Stimulated activated CD8-positive, alpha-beta memory T cell treated with anti-CD3 and anti-CD28 coated beads, Interleukin-2, amount 100 ng/mL, for 1 hour (primary cell): ENCODE measurements around the gene E2F1.

Source experiments
- DNase-seq, 2 donors: peaks; one replicate each; pipeline ENCODE4 v3.0.0-alpha.2; 2020; ENCODE audit warnings: low read depth in 2 of 2

E2F1 gene, protein sequence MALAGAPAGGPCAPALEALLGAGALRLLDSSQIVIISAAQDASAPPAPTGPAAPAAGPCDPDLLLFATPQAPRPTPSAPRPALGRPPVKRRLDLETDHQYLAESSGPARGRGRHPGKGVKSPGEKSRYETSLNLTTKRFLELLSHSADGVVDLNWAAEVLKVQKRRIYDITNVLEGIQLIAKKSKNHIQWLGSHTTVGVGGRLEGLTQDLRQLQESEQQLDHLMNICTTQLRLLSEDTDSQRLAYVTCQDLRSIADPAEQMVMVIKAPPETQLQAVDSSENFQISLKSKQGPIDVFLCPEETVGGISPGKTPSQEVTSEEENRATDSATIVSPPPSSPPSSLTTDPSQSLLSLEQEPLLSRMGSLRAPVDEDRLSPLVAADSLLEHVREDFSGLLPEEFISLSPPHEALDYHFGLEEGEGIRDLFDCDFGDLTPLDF

GRCh38 chr20:33686100-33686983, at the start of gene E2F1:
E2F1 (minus strand) TSS chr20:33686385; CDS start chr20:33686264, 121 bp downstream.
- DNase-seq: peak; percentile 88 to 89

- no peak for DNase-seq
Measured at GRCh38 chr20:33733654-33734576, 47.7 kb upstream of the E2F1 start.

DNA sequence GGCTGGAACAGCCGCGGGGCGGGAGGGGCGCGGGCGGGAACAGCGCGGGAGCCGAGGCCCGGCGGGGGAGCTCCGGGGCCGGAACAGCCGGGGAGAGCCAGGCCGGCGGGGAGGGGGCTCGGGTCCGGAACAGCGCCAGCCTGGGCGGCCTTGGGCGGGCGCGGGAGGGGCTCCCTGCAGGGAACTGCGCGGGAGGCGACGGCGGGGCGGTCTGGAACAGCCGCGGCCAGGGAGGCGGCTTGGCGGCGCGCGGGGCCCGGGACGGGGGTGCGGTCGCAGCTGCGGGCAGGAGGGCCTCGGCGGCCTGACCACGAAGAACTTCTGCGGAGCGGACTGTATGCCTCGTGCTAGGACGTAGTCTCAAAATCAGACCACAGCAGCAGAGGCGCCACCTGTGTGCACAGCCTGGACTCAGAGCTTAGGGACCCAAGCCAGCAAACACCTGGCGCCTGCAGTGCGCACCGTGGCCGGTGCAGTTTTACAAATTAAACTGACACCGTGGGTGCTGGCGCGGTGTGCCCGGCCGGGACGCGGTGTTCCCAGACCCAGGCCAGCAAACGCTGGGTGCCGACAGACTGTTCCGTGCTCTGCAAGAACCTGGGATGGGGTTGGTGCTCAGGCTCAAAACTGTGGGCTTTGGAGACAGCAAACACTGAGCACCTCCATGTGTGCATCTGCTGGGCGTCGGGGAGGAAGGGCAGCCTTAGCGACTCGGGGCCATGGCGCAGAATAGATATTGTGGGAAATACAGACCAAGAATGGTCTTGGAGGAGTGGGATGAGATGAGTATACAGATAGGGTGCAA, 46.2 kb upstream of the E2F1 start:
- DNase-seq: peak; percentile 72

DNA sequence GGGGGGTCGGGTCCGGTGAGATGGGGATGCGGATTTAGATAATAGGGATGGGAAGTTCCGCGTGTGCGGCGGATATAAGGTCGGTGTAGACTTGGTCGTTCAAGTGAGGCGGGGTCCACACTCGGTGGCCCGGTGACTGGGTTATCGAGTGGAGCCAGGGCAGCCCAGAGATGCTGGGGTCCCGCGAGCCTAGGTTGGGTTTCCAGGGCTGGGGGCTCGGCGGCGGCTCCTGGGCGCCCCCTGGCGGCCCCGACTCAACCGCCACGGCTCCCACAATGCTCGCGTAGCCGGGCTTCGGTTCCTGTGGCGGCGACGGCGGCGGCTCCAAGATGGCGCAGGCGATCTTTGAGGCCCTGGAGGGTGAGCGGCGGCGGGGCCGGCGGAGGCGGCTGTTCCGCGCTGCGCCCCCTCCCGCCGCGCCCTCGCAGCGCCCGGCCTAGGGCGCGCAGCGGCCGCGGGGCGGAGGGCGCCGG, 45.5 kb upstream of the E2F1 start, which contains the start of gene ZNF341:
Gene ZNF341 (plus strand): TSS at position 304 of the 473 bp plus-strand sequence. CDS start 26 bp downstream, at position 330.
- DNase-seq: peak; percentile 76 to 78

- no peak for DNase-seq
Measured at GRCh38 chr20:33730946-33731692, 44.9 kb upstream of the E2F1 start.

- no peak for DNase-seq
Measured at GRCh38 chr20:33729101-33729500, 42.9 kb upstream of the E2F1 start.

- DNase-seq: no peak
Measured at GRCh38 chr20:33728463-33728862, 42.3 kb upstream of the E2F1 start.

DNA sequence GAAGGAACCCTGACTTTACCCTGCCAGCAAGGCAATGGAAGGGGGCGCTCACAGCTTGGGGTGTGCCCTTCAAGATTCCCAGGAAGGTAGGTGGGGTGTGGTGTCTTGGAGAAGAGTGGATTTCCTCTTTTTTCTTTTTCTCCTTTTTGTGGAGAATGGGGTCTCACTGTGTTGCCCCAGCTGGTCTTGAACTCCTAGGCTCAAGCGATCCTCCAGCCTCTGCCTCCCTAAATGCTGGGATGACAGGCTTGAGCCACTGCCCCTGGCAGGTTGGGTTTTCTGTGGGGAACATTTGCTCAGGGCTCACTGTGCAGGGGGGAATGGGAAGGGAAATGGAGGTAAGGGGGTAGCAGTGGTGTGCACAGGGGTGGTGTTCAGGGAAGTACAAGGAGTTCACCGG, 41.6 kb upstream of the E2F1 start:
- no peak for DNase-seq

DNA sequence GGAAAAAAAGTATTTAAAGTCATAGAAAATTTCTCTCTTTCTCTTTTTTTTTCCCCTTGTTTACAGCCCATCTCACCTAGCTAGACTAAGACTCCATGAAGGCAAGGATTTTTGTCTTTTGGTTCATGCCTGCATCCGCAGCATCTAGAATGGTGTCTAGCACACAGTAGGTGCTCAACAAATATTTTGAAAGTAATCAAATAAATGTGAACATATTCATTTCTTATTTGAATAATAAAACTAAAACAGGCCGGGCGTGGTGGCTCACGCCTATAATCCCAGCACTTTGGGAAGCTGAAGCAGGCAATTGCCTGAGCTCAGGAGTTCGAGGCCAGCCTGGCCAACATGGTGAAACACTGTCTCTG, 40.9 kb upstream of the E2F1 start:
- no peak for DNase-seq

DNA sequence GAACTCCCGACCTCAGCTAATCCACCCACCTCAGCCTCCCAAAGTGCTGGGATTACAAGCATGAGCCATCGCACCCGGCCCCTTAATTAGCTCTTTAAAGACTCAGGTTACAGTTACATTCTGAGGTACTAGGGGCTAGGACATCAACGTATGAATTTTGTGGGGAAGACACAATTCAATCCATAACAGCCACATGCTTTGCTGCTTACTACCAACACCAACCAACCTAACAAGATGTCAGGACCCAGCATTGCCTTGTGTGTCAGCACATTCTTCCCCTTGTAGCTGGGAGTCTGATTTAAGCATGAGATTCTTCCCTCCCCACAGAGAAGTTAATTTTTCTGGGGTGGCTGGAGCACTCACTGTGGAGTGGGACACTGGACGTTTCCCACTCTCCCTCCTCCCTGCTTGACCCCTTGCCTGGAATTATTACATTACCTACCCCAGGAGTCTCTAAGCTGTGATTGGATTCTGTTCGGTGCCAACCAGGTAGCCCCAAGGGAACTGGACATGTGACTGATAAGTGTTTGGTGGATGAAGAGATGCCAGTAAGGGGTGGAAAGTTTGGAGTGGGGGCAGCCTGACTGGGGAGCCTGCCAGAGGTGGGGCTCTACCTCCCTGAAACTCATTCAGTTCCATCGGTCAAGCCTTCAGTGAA, 39.6 kb upstream of the E2F1 start:
- DNase-seq: no peak

GRCh38 chr20:33724439-33725094, 38.4 kb upstream of the E2F1 start:
- no peak for DNase-seq

GRCh38 chr20:33721391-33722140, 35.4 kb upstream of the E2F1 start:
- DNase-seq: no peak

GRCh38 chr20:33719989-33720709, 34.0 kb upstream of the E2F1 start, which contains the start of gene PXMP4:
PXMP4 (minus strand) TSS chr20:33720310; CDS start chr20:33720207, 103 bp downstream.
- peak; percentile 65 to 67 for DNase-seq

- no peak for DNase-seq
Measured at GRCh38 chr20:33719277-33719988, 33.2 kb upstream of the E2F1 start.

DNA sequence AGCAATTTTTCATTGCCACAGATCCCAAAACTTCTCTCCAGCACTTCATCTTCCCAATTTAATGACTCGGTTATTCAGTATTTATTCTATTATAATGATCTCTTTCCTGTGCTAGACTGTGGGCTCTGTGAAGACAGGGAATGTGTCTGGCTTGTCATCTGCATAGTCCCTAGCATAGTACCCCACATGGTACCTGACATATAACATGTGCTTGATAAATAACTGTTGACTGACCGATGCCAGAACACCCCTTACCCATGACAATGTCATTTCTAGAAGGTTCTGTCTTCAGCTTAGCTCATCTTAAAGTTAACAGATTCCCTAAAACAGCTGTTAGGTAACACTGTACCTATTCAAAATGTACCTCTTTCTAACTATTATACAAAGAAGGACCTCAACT, 30.3 kb upstream of the E2F1 start:
- no peak for DNase-seq

- DNase-seq: no peak
Measured at GRCh38 chr20:33713865-33714367, 27.7 kb upstream of the E2F1 start.

DNA sequence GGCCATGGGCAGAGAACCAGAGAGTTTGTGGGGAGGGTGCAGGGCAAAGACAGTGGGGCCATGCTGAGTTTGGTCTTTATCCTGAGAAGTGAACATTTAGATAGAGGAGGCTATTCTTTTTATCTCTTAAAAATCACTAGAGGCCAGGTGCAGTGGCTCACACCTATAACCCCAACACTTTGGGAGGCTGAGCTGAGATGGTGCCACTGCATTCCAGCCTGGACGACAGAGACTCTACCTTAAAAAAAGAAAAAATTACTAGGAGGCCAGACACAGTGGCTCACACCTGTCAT, 25.2 kb upstream of the E2F1 start:
- DNase-seq: no peak
